HG02973 (cell line): ENCODE data around the gene MAG.

Experiments used
- ATAC-seq: cut with Tn5 transposase; IDR thresholded peaks from one replicate; pipeline ENCODE4 v1.9.1; 2021; ENCODE audit warnings: moderate library complexity; ENCODE audit not compliant: unreplicated experiment

The MAG gene

GRCh38 chr19:35341565-35342225 is 49.7 kb downstream of the MAG start:
- no peak for ATAC-seq

GRCh38 chr19:35342430-35342829 is 50.5 kb downstream of the MAG start:
- ATAC-seq: no peak

GRCh38 chr19:35344511-35345031 is 52.6 kb downstream of the MAG start:
- no peak for ATAC-seq

GRCh38 chr19:35345671-35346111 is 53.7 kb downstream of the MAG start:
- ATAC-seq: no peak

- peak; percentile 21 for ATAC-seq
These were observed 54.5 kb downstream of the MAG start for GRCh38 chr19:35346193-35347052.

GRCh38 chr19:35347171-35347929 is 55.4 kb downstream of the MAG start, which contains the start of gene FFAR1:
Gene FFAR1 (plus strand): TSS chr19:35347902. CDS start chr19:35351552, 3,650 bp downstream.
- ATAC-seq: peak; percentile 57

GRCh38 chr19:35347930-35348298 is 56.0 kb downstream of the MAG start:
- ATAC-seq: no peak

- no peak for ATAC-seq
These were observed 57.1 kb downstream of the MAG start for GRCh38 chr19:35348911-35349611.

- ATAC-seq: no peak
These were observed 57.9 kb downstream of the MAG start for GRCh38 chr19:35349614-35350521.

GRCh38 chr19:35350591-35350990 is 58.6 kb downstream of the MAG start:
- ATAC-seq: no peak

- no peak for ATAC-seq
These were observed 59.6 kb downstream of the MAG start for GRCh38 chr19:35351411-35352176.

- ATAC-seq: no peak
These were observed 60.2 kb downstream of the MAG start for GRCh38 chr19:35352177-35352447.

GRCh38 chr19:35352448-35353304 is 60.7 kb downstream of the MAG start:
- no peak for ATAC-seq

- ATAC-seq: no peak
These were observed 61.7 kb downstream of the MAG start for GRCh38 chr19:35353635-35354034.

- no peak for ATAC-seq
These were observed 62.9 kb downstream of the MAG start for GRCh38 chr19:35354898-35355297.

GRCh38 chr19:35355791-35356460 is 64.0 kb downstream of the MAG start:
- no peak for ATAC-seq

GRCh38 chr19:35357867-35358573 is 66.1 kb downstream of the MAG start, which contains the start of gene FFAR3:
Gene FFAR3 (plus strand): TSS chr19:35358460. CDS start chr19:35358891, 431 bp downstream.
- ATAC-seq: no peak
